Measurements from ENCODE around the gene ATP1A1. TPM values are rescaled to one million over a fixed set of nuclear protein-coding genes. Genes with fewer than 3 reads are reported as not detected.

The ATP1A1 gene
- total RNA-seq, 1 donor from 2014 or later = 358 TPM

GRCh38 chr1:116331523-116331922, 41.5 kb upstream of the ATP1A1 start:
- Histone ChIP-seq H3K9me3 (no peaks in the 10 kb centered on the region), H3K4me1 (peaks cover 8% of the 10 kb centered on the region), H3K36me3 (no peaks in the 10 kb centered on the region), H3K27me3 (no peaks in the 10 kb centered on the region), H3K4me3 (no peak overlapping the region), H3K27ac (no peak overlapping the region)
- intact Hi-C loops (cut with DNase I) = no loop called here
- DNase-seq (ENCODE audit: extremely low spot score in 2 of 2) = no peak
- TF ChIP-seq POLR2A (IDR thresholded peaks at IDR 0.05) = no peak
- TF ChIP-seq POLR2AphosphoS5 (IDR thresholded peaks at IDR 0.05; ENCODE audit: insufficient read depth in 1 of 2, low read depth in 1 of 2) = no peak
- TF ChIP-seq CTCF (IDR thresholded peaks at IDR 0.05) = no peak

DNA sequence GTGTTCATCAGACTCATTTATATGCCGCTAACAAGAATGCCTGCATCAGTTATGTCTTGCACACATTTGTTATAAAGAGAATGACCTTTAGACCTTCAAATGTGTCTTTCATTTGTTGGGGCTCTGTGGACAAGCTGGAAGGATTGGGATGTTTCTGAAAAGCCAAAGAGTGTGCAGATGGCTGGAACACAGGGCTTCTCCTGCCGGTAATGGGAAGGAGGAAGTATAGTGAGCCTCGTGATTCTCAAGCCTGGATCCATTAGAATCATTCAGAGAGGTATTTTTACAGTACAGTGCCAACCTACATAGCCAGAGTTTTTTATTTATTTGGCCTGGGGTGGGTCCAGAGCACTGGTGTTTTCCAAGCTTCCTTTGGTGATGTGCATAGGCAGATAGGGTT, 40.6 kb upstream of the ATP1A1 start:
- intact Hi-C loops (cut with DNase I) = no loop called here
- H3K27me3 ChIP-seq = no peaks in the 10 kb centered on the region
- H3K9me3 ChIP-seq = no peaks in the 10 kb centered on the region
- TF ChIP-seq CTCF (IDR thresholded peaks at IDR 0.05) = no peak
- no peak for TF ChIP-seq POLR2AphosphoS5 (IDR thresholded peaks at IDR 0.05; ENCODE audit: insufficient read depth in 1 of 2, low read depth in 1 of 2)
- no peak for TF ChIP-seq POLR2A (IDR thresholded peaks at IDR 0.05)
- no peak for DNase-seq (ENCODE audit: extremely low spot score in 2 of 2)
- H3K4me1 ChIP-seq = peaks cover 8% of the 10 kb centered on the region
- H3K27ac ChIP-seq = no peak overlapping the region
- no peak overlapping the region for H3K4me3 ChIP-seq
- no peaks in the 10 kb centered on the region for H3K36me3 ChIP-seq

- DNase-seq (ENCODE audit: extremely low spot score in 2 of 2) = no peak
- Histone ChIP-seq H3K4me1 (peaks cover 8% of the 10 kb centered on the region), H3K9me3 (no peaks in the 10 kb centered on the region), H3K4me3 (no peak overlapping the region), H3K27ac (no peak overlapping the region), H3K36me3 (no peaks in the 10 kb centered on the region), H3K27me3 (no peaks in the 10 kb centered on the region)
- intact Hi-C loops (cut with DNase I) = no loop called here
- TF ChIP-seq POLR2A (IDR thresholded peaks at IDR 0.05) = no peak
- no peak for TF ChIP-seq CTCF (IDR thresholded peaks at IDR 0.05)
- TF ChIP-seq POLR2AphosphoS5 (IDR thresholded peaks at IDR 0.05; ENCODE audit: insufficient read depth in 1 of 2, low read depth in 1 of 2) = no peak
These were observed 39.7 kb upstream of the ATP1A1 start for GRCh38 chr1:116333171-116334014.

GRCh38 chr1:116334015-116334547, 39.0 kb upstream of the ATP1A1 start:
- intact Hi-C loops (cut with DNase I) = no loop called here
- Histone ChIP-seq H3K27ac (no peak overlapping the region), H3K4me1 (peaks cover 8% of the 10 kb centered on the region), H3K4me3 (no peak overlapping the region), H3K27me3 (no peaks in the 10 kb centered on the region), H3K9me3 (no peaks in the 10 kb centered on the region), H3K36me3 (no peaks in the 10 kb centered on the region)
- TF ChIP-seq POLR2A (IDR thresholded peaks at IDR 0.05) = no peak
- TF ChIP-seq POLR2AphosphoS5 (IDR thresholded peaks at IDR 0.05; ENCODE audit: insufficient read depth in 1 of 2, low read depth in 1 of 2) = no peak
- TF ChIP-seq CTCF (IDR thresholded peaks at IDR 0.05) = no peak
- no peak for DNase-seq (ENCODE audit: extremely low spot score in 2 of 2)

All from vagina (tissue), 2 donors.